KOPT-K1 (cell line): ENCODE measurements around the gene LIFR.

ENCODE experiments used
- H3K27ac ChIP-seq: fragments of 200-600 bp; sonication (generic); 2 replicates; pipeline ENCODE4 v1.5.1; 2016; ENCODE audit warnings: antibody characterized with exemption, mild to moderate bottlenecking, low read depth, low read length; ENCODE audit not compliant: poor library complexity, severe bottlenecking
- H3K36me3 ChIP-seq: fragments of 200-600 bp; sonication (generic); 2 replicates; pipeline ENCODE4 v1.5.1; 2017; ENCODE audit warnings: antibody characterized with exemption, mild to moderate bottlenecking, low read length, moderate library complexity; ENCODE audit not compliant: insufficient read depth
- H3K9me3 ChIP-seq: fragments of 200-600 bp; sonication (generic); 2 replicates; pipeline ENCODE4 v1.5.1; 2017; ENCODE audit warnings: antibody characterized with exemption, low read length, mild to moderate bottlenecking; ENCODE audit not compliant: insufficient read depth, poor library complexity, severe bottlenecking

Gene LIFR

DNA sequence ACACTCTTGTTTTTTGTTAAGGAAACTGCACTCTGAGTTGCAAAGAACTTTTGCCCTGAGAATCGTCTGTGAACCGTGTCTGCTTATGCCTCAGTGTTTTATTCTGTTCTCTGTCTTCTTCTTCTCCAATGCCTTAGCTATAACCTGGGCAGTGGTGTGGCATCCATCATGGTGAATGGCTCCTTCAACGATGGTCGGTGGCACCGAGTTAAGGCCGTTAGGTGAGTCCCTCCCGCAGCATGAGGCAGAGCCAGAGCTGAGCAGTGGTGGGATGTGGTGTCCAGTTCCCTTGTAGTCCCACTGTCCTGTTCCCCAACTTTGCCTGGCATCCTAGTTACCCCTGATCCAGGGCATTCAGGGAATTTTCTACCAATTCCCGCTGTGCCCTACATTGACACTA lies 98.3 kb downstream of the LIFR start:
- Histone ChIP-seq H3K36me3 (no peaks in the 10 kb centered on the region), H3K9me3 (no peaks in the 10 kb centered on the region), H3K27ac (no peak overlapping the region)

DNA sequence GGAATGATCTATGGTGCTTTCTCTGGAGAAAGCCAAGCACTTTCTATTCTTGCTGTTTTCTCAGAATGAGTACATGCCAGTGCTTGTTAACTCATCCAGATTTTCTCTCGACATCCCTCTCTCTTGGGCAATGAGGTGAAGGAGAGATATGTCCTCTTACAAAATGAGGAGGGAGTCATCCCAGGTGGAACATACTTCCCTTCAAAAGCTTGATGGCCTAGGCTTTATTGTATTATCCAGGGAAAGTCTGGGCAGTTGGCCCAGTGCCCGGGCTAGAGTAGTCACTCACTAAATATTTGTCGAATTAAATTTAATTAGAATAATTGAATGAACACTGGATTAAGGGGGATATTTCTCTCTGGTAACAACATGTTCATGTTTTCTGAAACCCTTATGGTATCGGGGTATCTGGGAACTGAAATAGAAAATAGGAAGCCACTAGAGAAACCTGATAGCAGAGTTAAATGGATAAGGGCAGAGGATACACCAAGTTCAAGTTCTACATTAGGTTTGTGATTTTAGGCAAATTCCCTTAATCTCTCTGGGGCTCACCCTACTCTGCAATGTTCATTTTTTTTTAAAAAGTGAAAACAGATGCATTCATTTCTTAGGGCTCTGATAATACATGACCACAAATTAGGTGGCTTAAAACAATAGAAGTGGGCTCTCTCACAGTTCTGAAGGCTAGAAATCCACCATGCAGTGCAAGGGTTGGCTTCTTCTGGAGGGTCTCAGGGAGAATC lies 99.6 kb downstream of the LIFR start:
- Histone ChIP-seq H3K9me3 (no peaks in the 10 kb centered on the region), H3K36me3 (no peaks in the 10 kb centered on the region), H3K27ac (no peak overlapping the region)

DNA sequence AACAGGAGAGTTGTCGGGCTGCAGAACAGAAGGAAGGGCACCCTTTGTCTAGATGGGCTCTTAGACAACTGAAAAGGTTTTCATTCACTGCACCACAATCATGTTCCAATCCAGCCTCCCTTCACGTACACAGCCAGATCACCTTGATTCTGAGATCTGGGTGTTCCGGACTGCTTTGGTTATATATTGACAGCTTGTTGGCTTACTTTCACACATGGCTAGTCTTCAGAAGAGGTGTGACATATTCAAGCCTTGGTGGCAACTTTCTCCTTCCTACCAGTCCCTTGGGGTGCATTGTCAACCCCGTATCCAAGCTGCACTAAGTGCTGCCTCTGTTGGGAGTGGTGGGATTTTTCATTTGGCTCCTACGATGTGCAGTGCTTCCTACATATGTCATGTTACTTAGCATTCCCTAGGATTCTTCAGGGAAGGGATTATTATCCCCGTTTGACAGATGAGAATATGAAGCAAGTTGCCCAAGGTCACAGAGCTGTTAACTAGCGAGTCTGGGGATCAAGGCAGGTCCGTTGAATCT lies 100.6 kb downstream of the LIFR start:
- Histone ChIP-seq H3K36me3 (no peaks in the 10 kb centered on the region), H3K9me3 (no peaks in the 10 kb centered on the region), H3K27ac (no peak overlapping the region)

DNA sequence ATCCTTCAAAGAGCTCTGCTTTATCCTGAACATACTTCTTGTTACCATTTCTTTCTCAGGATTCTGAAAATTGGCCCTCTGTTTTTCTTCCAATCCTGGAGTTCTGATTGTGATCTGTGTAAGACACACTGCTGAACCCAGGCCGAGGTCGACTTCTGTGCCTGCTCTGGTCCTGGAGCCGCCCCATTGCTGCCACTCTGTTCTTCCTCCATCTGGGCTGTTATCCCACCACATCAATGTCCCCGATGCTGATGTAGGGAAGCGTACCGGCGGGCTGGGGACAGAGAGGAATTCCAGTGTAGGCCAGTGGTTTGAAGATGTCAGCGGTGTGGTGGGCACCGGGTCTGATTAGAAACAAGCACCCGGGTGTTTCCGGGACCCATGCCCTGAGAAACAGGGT lies 102.5 kb downstream of the LIFR start:
- no peaks in the 10 kb centered on the region for H3K36me3 ChIP-seq
- no peak overlapping the region for H3K27ac ChIP-seq
- no peaks in the 10 kb centered on the region for H3K9me3 ChIP-seq

DNA sequence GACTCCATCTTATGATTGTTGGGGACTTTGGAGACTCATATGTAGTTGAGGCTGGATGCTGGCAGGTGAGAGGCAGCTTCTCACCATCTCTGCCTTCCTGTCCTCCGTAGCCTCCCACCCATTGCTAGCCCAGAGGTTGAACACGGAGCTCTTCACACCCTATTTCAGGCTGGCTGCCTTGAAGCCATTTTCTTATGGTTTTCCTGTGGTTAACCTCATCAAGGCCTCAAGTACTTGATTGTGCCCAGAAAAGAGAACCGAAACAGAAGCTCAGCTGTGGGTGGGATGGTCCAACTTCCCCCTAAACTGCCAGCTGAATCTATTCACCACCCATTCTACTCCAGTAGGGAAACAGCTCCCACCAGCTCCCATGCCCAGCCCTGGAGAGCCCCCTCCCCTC lies 102.9 kb downstream of the LIFR start:
- Histone ChIP-seq H3K9me3 (no peaks in the 10 kb centered on the region), H3K36me3 (no peaks in the 10 kb centered on the region), H3K27ac (no peak overlapping the region)

DNA sequence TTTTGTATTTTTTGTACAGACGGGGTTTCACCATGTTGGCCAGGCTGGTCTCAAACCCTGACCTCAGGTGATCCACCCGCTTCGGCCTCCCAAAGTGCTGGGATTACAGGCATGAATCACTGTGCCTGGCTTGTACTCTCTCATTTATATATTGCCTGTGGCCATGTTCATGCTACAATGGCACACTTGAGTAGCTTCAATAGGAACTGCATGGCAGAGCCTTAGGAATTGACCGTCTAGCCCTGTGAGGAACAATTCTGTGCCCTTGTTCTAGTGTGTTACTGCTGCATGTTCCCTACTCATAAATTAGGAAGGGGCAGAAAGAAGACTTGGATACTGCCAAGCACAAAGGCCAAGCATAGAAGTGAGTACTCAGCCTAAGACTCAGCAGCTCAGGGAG lies 104.2 kb downstream of the LIFR start:
- Histone ChIP-seq H3K27ac (no peak overlapping the region), H3K9me3 (no peaks in the 10 kb centered on the region), H3K36me3 (no peaks in the 10 kb centered on the region)

DNA sequence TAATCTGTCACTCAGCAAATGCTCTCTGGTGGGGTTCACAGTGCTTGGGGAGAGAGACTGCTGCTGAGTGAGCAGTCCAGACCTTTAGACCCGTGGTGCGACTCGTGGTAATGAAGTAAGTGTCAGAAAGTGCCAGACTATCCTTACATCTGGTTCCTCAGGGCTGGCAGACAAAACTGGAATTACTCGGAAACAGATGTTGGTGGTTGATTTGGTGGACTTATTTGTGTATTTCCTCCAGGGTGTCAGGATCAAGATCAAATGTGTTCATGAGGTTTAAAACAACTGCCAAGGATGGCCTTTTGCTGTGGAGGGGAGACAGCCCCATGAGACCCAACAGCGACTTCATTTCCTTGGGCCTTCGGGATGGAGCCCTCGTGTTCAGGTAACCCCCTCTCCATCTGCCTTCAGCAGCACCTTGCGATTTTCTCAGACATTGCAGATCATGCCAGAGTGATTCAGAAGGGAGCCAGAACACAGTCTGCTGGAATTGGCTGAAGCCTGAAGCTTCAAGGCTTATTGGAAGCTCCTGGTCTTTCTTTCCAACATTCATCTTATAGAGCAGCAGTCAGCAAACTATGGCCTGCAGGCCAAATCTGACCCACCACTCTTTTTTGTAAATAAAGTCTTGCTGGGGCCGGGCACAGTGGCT lies 105.2 kb downstream of the LIFR start:
- Histone ChIP-seq H3K36me3 (no peaks in the 10 kb centered on the region), H3K9me3 (no peaks in the 10 kb centered on the region), H3K27ac (no peak overlapping the region)

DNA sequence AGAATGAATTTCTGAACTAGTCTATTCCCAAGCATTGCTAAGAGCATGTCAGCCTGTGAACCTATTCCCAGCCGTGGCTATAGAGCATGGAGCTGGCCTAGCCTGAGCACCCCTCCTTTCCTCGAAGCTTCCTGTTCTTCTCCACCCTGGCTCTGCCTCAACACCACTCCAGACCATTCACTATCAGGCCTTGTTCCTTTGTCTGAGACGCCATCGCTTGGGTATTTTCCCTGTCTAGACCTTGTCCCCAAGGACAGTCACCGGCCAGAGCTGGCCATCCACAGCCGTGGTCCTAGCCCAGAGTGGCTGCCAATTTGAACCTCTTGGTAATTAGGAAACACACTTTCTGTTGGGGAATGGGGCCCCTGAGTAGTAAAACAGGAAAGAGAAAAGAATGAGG lies 105.8 kb downstream of the LIFR start:
- no peaks in the 10 kb centered on the region for H3K36me3 ChIP-seq
- no peak overlapping the region for H3K27ac ChIP-seq

DNA sequence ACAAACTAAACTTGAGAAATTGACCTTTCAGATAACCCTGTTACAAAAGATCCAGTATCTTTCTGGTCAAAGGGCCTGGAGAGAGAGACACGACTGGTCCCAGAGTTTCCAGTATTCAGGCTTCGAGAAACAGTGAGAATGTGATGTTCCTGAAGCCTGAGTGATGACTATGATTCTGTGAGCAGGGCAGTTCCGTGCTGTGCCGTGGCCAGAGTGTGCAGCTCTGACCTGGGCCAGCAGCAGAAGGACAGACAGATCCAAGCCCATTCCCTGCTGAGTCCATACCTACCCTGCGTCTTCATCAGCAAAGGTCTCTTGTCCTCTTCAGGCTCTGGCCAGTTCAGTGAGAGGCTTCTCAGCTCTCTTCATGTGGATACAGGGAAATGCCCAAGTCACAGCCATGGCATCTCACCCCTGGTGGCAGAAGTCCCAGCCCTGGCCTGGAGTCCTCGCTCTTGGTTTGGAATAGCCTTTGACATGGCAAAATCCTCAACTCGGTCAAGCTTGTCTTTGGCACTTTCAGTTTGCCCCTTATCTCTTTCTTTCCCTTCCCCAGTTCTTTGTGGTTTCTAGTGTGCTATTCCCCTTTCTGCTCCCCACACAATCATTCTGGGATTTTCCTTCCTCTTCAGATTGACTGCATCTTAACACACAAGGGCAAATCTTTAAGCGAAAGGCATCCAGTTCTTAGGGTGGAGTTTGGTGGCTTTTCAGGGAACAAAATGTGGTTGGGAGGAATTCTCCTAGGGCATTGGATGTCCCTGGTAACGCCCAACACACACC lies 107.7 kb downstream of the LIFR start:
- no peaks in the 10 kb centered on the region for H3K9me3 ChIP-seq
- no peak overlapping the region for H3K27ac ChIP-seq
- no peaks in the 10 kb centered on the region for H3K36me3 ChIP-seq

More for the DNA sequence above, 105.8 kb downstream of the LIFR start:
- H3K9me3 ChIP-seq = no peaks in the 10 kb centered on the region

DNA sequence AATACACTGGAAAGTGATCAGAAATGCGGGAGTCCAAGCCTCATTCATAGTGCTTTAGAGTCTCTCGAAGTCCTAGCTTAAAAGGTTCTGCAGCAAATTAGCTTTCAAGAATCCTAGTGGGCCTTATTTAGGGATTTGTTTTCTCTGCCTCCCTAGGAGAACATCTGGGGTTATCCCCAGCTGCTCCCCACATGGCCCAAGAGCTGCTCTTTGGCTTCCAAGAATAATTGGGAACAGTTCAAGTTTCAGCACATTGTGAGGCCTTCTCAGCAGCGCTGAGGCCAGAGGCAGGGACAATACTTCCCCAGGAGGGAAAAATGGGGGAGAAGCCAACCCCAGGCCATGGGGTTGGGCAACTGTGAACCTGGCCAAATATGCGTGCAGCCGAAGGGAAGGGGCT lies 108.7 kb downstream of the LIFR start:
- Histone ChIP-seq H3K9me3 (no peaks in the 10 kb centered on the region), H3K27ac (no peak overlapping the region), H3K36me3 (no peaks in the 10 kb centered on the region)

DNA sequence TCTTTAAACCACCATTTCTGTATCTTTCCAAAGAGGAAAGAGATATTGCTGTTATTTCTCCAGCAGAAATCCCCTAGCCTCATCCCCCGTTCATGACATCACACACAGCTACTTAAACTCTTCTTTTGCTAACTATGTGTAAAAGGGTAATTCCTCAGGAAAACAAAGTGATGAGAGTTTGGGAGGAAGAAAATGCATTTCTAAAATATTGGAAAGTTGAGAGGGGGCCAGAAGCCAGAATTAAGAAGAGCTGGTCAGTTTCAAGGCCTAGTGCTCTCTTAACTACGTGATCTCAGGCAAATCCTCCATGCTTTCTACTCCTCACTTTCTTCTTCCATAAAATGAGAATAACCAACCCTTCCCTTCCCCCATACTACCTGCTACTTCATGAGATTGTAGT lies 109.4 kb downstream of the LIFR start:
- no peak overlapping the region for H3K27ac ChIP-seq
- no peaks in the 10 kb centered on the region for H3K36me3 ChIP-seq
- H3K9me3 ChIP-seq = no peaks in the 10 kb centered on the region

DNA sequence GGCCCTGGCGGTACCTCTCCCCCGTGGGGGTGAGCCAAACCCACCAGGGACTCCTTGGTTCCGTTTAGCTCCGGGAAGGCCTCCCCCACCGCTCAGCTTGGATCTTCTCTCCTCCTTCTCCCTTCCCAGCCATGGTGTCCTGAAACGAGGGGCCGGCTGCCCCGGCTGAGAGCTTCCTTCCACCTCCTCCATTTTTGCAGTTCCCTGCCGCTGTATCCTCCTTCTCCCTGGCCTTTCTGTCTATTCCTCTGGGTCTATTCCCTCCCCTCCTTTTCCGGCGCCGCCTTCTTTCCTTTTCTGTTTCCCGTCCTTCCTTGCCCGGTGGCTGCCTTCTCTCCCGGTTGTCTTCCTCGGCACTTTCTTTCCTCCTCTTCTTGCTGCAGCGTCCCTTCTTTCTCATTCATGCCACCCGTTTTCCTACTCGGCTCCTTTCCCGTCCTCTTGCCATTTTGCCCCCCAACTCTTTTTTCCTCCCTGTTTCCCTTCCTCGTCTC lies 110.4 kb downstream of the LIFR start:
- Histone ChIP-seq H3K27ac (no peak overlapping the region), H3K36me3 (no peaks in the 10 kb centered on the region), H3K9me3 (no peaks in the 10 kb centered on the region)

DNA sequence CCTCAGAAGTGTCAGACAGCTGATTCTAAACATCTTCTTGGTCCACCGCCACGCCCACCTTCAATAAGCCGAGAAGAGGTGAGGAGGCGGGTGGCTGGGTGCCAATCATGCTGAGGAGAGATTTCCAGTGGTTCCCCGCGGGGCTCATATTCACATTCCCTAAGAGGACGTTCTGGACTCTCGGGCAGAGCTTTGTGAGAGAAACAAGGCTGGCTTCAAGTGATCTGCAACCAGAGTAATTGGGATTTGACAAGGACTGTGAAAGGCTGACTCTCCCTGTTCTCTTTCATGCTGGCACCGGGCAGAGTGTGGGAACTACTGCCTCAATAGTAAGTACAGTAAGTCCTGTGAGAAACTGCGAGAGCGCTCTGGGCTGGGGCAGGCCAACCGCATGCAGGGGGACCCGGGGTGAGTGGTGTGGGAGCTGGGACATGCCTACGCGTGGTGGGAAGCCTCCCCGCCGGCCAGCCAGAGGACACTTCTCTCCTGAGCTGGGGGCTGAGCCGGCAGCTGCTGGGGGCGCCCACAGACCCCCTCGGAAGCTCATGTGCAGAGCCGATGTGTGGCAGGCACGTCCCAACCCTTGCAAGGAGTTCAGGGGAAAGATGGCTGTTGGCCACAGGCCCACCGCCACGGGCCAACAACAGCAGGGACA lies 110.9 kb downstream of the LIFR start:
- H3K36me3 ChIP-seq = no peaks in the 10 kb centered on the region
- H3K9me3 ChIP-seq = no peaks in the 10 kb centered on the region
- no peak overlapping the region for H3K27ac ChIP-seq

DNA sequence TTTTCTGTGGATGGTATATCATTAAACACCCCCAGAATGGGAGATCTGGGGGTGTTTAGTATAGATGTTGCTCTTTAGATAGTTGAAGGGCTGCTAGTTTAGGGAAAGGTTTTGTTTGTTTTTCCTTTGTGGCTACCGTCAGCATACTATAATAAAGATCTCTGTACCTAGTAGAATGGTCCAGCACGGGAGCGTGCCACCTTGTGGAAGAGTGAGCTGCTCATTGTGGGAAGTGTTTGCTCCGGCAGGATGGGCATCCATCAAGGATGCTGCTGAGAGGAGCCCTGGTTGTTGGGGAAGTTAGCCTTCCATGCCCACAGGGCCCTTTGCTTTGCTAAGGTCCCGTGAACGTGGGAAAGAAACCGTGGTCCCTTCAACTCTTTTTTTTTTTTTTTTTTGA lies 113.1 kb downstream of the LIFR start:
- no peaks in the 10 kb centered on the region for H3K9me3 ChIP-seq
- H3K27ac ChIP-seq = no peak overlapping the region
- H3K36me3 ChIP-seq = no peaks in the 10 kb centered on the region

DNA sequence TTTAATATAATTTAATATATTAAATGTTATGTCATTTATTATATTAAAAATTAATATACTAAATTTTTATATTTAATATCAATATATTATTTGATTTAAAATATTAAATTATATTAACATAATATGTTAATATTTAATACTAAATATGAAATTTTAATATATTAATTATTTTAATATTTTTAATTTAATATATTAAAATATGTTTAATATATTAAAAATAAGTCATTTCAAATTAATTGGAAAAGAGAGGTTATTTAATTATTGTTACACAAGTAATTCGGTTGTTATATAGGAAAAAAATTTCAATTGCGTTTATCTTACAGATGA lies 114.2 kb downstream of the LIFR start:
- Histone ChIP-seq H3K9me3 (no peaks in the 10 kb centered on the region), H3K27ac (no peak overlapping the region), H3K36me3 (no peaks in the 10 kb centered on the region)
